ENCODE results near the gene CCNL2. TPM values are rescaled to one million over a fixed set of nuclear protein-coding genes. Genes with fewer than 3 reads are reported as not detected.
A peak's percentile ranks its signal among the peaks of the same experiment; 100 is the strongest.

CCNL2 gene
- total and polyA plus RNA-seq, 2 of the 13 experiments (the other 11 are each of a cell fraction or from before 2014, with no cell fraction given), result 105 to 340 TPM

- no peak for TF ChIP-seq YEATS2 (CRISPR knock-in tag; IDR thresholded peaks at IDR 0.05; ENCODE audit: borderline replicate concordance)
- no peak for TF ChIP-seq ZNF629 (CRISPR knock-in tag; conservative IDR thresholded peaks at IDR 0.05)
- TF ChIP-seq, protein P1, sequence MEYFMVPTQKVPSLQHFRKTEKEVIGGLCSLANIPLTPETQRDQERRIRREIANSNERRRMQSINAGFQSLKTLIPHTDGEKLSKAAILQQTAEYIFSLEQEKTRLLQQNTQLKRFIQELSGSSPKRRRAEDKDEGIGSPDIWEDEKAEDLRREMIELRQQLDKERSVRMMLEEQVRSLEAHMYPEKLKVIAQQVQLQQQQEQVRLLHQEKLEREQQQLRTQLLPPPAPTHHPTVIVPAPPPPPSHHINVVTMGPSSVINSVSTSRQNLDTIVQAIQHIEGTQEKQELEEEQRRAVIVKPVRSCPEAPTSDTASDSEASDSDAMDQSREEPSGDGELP (IDR thresholded peaks at IDR 0.05; ENCODE audit: borderline replicate concordance, low read depth), result no peak
- no peak for TF ChIP-seq HES4 (CRISPR knock-in tag; IDR thresholded peaks at IDR 0.05; ENCODE audit: borderline replicate concordance)
- TF ChIP-seq ASH2L (IDR thresholded peaks at IDR 0.05; ENCODE audit: insufficient read length, low read depth, low read length), result no peak
- no peak for TF ChIP-seq DR1 (CRISPR knock-in tag; IDR thresholded peaks at IDR 0.05)
- peak; percentile 42; the same call in 1 of the 2 replicates for TF ChIP-seq ZFX (CRISPR knock-in tag; IDR thresholded peaks at IDR 0.05; ENCODE audit: low read depth)
These were observed 42.2 kb downstream of the CCNL2 start (continued) for GRCh38 chr1:1356796-1357401.

- no peaks in the 10 kb centered on the region for H3K27me3 ChIP-seq (ENCODE audit: control insufficient read depth in 1 of 2, insufficient read depth in 2 of 2, low read length in 2 of 2)
- peaks cover 60% of the 10 kb centered on the region for H3K4me1 ChIP-seq (ENCODE audit: insufficient read depth, low read length)
- in situ Hi-C loops (cut with HindIII; ENCODE audit: extremely low pct_ligation_motif_present, low pct_unique_long_range_greater_than_20kb) (no loop called here), intact Hi-C loops (cut with micrococcal nuclease; ENCODE audit: unreplicated experiment) (no loop called here)
- DNase-seq (ENCODE audit: low spot score), result no peak
- ATAC-seq, result no peak
- peak overlapping the region; percentile 92 for H3K4me2 ChIP-seq (ENCODE audit: low read depth, low read length)
- H3K9me3 ChIP-seq (ENCODE audit: low read length), result no peaks in the 10 kb centered on the region
- H3K27ac ChIP-seq (ENCODE audit: extremely low read length, insufficient read depth, low read length), result no peak overlapping the region
- no TSS peak for BruUV-seq (replicated peaks)
- ChIA-PET POLR2A (no interaction called here), CTCF (ENCODE audit: low intra/inter-chr PET ratio, low total read pairs) (no interaction called here)
- no peaks in the 10 kb centered on the region for H3K36me3 ChIP-seq (replicated peaks in 1 of 2; ENCODE audit: control insufficient read depth in 1 of 2, insufficient read depth in 2 of 2, low read length in 2 of 2)
- H4K20me1 ChIP-seq (ENCODE audit: insufficient read depth, low read length), result no peaks in the 10 kb centered on the region
- peak overlapping the region; percentile 80; the same call in 1 of the 2 replicates for H3K9ac ChIP-seq (ENCODE audit: insufficient read depth, low read depth, low read length)
- WGBS (ENCODE audit: low lambda C conversion rate), result 67% methylated on average over 8 of the region's 8 CpGs
- H2AFZ ChIP-seq (ENCODE audit: low read length), result no peak overlapping the region
- peaks cover 4% of the 10 kb centered on the region for H3K79me2 ChIP-seq (ENCODE audit: insufficient read depth, low read length)
- H3K4me3 ChIP-seq (replicated peaks in 1 of 3; ENCODE audit: insufficient read depth in 1 of 3, low read depth in 2 of 3, low read length in 3 of 3), result peak overlapping the region; percentile 69 to 74 (median 71); a peak in 4 of 6 replicates
- FAIRE-seq, result no peak
- TF ChIP-seq, protein P2, sequence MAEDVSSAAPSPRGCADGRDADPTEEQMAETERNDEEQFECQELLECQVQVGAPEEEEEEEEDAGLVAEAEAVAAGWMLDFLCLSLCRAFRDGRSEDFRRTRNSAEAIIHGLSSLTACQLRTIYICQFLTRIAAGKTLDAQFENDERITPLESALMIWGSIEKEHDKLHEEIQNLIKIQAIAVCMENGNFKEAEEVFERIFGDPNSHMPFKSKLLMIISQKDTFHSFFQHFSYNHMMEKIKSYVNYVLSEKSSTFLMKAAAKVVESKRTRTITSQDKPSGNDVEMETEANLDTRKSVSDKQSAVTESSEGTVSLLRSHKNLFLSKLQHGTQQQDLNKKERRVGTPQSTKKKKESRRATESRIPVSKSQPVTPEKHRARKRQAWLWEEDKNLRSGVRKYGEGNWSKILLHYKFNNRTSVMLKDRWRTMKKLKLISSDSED (CRISPR knock-in tag; IDR thresholded peaks at IDR 0.05), result no peak
- TF ChIP-seq ZSCAN20 (CRISPR knock-in tag; IDR thresholded peaks at IDR 0.05; ENCODE audit: borderline replicate concordance), result no peak
- TF ChIP-seq, protein P3, sequence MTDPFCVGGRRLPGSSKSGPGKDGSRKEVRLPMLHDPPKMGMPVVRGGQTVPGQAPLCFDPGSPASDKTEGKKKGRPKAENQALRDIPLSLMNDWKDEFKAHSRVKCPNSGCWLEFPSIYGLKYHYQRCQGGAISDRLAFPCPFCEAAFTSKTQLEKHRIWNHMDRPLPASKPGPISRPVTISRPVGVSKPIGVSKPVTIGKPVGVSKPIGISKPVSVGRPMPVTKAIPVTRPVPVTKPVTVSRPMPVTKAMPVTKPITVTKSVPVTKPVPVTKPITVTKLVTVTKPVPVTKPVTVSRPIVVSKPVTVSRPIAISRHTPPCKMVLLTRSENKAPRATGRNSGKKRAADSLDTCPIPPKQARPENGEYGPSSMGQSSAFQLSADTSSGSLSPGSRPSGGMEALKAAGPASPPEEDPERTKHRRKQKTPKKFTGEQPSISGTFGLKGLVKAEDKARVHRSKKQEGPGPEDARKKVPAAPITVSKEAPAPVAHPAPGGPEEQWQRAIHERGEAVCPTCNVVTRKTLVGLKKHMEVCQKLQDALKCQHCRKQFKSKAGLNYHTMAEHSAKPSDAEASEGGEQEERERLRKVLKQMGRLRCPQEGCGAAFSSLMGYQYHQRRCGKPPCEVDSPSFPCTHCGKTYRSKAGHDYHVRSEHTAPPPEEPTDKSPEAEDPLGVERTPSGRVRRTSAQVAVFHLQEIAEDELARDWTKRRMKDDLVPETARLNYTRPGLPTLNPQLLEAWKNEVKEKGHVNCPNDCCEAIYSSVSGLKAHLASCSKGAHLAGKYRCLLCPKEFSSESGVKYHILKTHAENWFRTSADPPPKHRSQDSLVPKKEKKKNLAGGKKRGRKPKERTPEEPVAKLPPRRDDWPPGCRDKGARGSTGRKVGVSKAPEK (CRISPR knock-in tag; IDR thresholded peaks at IDR 0.05; ENCODE audit: borderline replicate concordance), result no peak
- TF ChIP-seq, protein P4, sequence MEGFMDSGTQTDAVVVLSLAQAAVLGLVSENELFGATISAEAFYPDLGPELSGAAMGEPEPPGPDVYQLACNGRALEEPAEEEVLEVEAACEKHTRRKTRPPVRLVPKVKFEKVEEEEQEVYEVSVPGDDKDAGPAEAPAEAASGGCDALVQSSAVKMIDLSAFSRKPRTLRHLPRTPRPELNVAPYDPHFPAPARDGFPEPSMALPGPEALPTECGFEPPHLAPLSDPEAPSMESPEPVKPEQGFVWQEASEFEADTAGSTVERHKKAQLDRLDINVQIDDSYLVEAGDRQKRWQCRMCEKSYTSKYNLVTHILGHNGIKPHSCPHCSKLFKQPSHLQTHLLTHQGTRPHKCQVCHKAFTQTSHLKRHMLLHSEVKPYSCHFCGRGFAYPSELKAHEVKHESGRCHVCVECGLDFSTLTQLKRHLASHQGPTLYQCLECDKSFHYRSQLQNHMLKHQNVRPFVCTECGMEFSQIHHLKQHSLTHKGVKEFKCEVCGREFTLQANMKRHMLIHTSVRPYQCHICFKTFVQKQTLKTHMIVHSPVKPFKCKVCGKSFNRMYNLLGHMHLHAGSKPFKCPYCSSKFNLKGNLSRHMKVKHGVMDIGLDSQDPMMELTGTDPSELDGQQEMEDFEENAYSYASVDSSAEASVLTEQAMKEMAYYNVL (CRISPR knock-in tag; IDR thresholded peaks at IDR 0.05; ENCODE audit: borderline replicate concordance), result no peak
These were observed 42.9 kb downstream of the CCNL2 start for GRCh38 chr1:1356166-1356795.
